OCI-LY3 (cell line): Measurements from ENCODE around the gene ASTN1.

Experiments used
- EZH2phosphoT487 ChIP-seq: fragments of 200-600 bp; shearing (Covaris generic); IDR thresholded peaks from 2 replicates; pipeline ENCODE4 v1.6.1; 2018; ENCODE audit warnings: antibody characterized with exemption, mixed run types, low read depth
- TF ChIP-seq, protein P1 (sequence below): fragments of 200-600, 300-600 bp; sonication (generic); IDR thresholded peaks from 2 replicates; pipeline ENCODE4 v1.5.1; 2014; ENCODE audit warnings: antibody characterized with exemption, low read length, low read depth

DNA sequence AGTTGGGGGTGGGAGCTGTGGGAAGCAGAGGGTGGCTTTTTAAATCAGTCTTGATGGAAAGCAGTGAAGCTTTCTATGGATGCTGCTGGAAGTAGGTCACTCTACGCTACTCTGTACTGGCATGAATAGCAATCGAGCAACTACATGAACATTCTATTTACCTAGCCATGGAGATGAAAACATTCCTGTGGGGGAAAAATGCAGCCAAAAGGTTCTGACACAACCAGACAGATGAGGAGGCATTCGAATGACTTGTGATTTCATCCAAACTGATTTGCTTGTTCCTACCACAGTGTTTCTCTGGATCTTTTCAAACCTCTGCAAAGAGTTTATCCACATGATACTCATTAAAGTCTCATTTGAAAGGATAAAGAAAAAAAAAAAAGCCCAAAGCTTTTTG, 95.0 kb downstream of the ASTN1 start:
- TF ChIP-seq, protein P1, sequence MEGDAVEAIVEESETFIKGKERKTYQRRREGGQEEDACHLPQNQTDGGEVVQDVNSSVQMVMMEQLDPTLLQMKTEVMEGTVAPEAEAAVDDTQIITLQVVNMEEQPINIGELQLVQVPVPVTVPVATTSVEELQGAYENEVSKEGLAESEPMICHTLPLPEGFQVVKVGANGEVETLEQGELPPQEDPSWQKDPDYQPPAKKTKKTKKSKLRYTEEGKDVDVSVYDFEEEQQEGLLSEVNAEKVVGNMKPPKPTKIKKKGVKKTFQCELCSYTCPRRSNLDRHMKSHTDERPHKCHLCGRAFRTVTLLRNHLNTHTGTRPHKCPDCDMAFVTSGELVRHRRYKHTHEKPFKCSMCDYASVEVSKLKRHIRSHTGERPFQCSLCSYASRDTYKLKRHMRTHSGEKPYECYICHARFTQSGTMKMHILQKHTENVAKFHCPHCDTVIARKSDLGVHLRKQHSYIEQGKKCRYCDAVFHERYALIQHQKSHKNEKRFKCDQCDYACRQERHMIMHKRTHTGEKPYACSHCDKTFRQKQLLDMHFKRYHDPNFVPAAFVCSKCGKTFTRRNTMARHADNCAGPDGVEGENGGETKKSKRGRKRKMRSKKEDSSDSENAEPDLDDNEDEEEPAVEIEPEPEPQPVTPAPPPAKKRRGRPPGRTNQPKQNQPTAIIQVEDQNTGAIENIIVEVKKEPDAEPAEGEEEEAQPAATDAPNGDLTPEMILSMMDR, result no peak
- TF ChIP-seq EZH2phosphoT487, result no peak
